COLO668 (cell line): ENCODE measurements around the gene DLK2.
A peak's percentile ranks its signal among the peaks of the same experiment; 100 is the strongest.
"Not testable (repeated sequence)": the region's sequence is repeated elsewhere in the genome, so short reads cannot be mapped to it uniquely, and the experiment has no call there.

Experiments
- DNase-seq: peaks from one replicate; lab custom pipeline; 2025; ENCODE audit not compliant: unreplicated experiment; lab: John Stamatoyannopoulos, UW

The DLK2 gene, protein sequence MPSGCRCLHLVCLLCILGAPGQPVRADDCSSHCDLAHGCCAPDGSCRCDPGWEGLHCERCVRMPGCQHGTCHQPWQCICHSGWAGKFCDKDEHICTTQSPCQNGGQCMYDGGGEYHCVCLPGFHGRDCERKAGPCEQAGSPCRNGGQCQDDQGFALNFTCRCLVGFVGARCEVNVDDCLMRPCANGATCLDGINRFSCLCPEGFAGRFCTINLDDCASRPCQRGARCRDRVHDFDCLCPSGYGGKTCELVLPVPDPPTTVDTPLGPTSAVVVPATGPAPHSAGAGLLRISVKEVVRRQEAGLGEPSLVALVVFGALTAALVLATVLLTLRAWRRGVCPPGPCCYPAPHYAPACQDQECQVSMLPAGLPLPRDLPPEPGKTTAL

DNA sequence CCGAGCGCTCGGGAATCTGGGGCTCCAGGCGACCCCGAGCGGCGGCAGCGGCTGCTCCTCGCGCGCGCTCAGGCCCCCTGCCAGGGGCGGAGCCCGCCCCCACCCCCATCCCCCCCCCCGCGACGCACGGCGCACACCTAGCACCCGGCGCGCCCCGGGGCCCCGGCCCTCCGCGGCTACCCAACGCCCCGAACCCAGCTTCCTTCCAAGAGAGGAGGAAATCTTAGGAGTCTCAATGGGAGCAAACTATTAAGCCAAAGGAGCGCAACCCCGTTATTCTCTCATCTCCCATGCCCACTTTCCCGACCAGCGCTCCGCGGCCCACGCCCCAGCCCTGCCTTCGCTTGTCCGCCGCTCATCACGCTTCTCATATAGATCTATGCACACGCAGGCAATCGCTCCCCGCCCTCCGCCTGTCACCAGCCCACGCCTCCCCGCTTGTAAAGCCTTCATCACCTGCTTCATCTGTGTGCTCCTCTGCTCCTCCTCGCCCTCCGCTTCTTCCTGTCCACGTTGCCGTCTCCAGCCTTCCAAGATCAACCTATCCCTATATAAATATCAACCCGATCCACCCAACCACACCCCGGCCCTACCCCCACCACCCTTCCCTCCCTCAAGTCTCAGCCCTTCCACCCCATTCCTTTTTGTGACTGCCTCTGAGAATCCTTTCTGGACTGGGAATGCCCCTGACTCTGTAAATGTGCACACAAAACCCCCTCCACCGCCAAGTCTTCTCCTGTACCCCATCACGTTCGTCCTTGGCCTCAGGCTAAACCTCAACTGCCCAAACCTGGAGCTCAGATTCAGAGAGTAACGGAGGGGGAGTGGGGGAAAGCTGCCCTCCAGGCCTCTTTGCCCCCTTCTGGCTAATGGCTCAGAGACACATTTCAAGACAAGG lies at the start of gene DLK2:
TSS of gene DLK2 (minus strand) at position 18 of the 898 bp plus-strand sequence. CDS start 723 bp downstream, outside the sequence.
- DNase-seq = peak; percentile 38

DNA sequence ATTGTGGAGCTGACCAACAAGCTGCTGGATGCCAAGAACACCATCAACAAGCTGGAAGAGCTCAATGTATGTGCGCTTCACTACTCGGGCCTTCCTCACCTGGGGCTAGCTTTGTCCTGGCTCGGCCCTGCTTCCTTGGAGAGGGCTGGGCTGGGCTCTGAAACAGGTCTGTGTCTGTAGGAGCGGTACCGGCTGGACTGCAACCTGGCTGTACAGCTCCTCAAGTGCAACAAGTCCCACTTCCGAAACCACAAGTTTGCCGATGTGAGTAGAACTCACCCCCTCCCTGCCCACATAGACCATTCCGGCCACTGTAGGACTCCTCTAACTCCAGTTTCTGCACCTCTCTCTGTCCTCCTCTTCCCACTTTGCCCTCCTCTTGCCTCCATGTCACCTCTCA lies 48.1 kb upstream of the DLK2 start:
- no peak for DNase-seq

DNA sequence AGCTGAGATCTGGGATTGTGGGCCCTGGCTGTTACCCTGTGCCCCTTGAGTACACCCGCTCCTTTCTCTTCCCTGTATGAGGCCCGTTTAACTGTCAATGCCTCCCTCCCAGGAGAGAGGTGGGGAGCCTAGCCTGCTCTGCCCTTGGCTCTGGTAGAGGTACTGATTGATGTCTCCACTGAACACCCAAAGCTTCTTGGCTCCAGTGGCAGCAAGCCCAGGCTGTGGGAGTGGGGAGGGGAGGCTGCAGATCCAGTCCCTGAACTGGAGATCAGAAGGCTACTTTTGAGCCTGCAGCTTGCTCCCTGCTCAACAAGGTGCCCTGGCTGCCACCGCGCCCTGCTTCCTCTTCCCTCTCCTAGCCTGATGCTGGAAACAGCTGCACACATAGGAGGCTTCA lies 47.3 kb upstream of the DLK2 start:
- DNase-seq = no peak

DNA sequence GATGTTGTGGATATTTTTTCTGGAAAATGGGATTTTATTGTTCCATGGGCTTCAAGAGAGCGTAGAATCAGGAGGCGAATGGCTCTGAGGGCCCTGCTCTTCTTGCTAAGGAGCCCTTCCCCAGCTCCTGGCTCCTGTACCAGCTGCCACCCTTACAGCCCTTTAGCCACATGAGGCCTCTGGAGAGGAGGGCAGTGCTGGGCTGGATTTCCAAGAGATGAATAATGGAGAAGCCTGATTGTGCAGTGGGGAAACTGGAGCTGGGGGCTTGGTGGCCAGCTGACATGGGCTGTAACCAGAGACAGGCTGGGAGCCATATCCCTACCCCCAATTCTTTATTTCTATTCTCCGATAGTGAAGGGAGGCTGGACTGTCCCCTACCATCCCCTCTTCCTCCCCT lies 45.6 kb upstream of the DLK2 start:
- no peak for DNase-seq

GRCh38 chr6:43499028-43499815 lies 43.9 kb upstream of the DLK2 start:
- DNase-seq = no peak

DNA sequence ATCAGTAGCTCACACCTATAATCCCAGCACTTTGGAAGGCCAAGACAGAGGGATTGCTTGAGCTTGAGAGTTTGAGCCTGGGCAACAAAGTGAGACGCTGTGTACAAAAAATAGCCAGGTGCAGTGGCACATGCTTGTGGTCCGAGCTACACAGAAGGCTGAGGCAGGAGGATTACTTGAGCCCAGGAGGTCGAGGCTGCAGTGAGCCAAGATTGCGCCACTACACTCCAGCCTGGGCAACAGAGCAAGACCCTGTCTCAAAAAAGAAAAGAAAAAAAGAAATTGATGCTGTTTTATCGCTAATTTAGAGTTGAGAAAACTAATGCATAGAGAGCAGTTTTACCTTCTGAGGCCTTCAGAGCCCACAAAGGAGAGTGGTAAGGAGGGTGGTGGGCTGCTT lies 42.9 kb upstream of the DLK2 start:
- DNase-seq = not testable (repeated sequence)

GRCh38 chr6:43497689-43498088 lies 42.3 kb upstream of the DLK2 start:
- no peak for DNase-seq

DNA sequence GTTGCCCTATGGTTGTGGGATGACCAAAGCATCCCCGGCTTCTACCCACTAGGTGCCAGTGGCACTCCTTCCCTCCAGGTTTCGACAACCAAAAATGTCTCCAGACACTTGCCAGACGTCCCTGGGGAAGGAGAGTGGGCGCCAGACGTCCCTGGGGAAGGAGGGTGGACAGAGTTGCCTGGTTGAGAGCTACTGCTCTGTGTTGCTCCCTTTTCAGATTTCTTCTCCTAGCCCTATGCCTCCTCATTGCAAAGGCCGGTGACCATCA lies 41.7 kb upstream of the DLK2 start:
- DNase-seq = no peak

DNA sequence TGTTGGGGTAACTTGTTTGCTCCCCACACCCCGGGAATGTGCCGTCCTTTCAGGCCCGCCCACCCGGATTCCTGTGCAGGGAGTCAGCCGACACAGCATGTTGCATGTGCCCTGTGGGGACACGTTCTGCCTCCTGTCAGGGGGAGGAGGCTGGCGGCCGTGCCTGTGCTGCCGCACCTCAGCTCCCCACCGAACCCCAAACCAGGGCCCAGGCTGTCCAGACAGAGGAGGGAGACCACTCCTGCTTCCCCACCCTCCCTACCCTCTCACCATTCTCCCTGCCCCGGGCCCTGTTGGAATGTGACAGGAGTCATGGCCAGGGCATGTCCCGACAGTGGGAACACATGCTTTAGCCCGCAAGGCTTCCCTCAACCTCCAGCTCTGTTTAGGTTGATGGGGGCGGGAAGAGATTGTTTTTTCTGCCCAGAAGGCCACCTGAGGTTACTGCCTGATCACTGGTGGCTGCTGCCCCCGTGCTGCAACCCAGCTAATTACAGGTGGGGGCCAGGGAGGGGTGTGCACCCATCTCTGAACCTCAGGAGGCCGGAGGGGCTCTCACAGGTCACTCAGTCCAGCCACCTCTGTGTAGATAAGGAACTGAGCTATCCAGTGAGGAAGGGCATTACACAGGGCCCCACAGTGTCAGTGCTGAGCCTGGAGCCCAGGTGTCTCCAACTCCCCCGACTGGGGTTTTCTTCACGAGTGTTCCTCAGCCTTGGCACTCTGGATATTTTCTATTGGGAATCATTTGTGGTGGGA lies 41.2 kb upstream of the DLK2 start:
- peak; percentile 2 for DNase-seq

DNA sequence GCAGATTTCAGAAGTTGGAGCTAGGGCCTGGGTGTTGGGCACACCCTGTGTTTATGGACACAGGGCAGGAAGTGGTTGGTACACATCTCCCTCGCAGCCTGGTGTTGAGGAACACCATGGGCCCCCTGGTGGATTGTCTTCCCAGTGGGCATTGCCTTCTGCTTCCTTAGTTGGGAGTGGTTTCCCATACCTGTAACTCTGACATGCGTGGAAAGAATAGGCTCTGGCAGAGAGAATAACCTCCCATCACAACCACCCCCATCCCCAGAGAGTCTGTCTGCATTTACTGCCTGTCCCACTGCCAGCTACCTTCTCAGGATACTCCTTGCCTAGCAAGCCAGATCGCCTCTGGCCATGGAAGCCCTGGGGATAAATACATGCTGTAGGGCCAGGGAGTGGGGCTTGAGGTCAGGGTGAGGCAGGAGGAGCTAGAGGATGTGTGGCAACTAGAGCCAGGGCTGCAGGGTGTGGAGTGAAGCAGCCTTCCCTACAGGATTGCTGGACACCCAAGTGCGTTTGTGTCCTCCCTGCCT lies 40.1 kb upstream of the DLK2 start:
- peak; percentile 2 for DNase-seq

- DNase-seq = no peak
These were observed 39.4 kb upstream of the DLK2 start for GRCh38 chr6:43494766-43495165.

- DNase-seq = no peak
These were observed 39.0 kb upstream of the DLK2 start for GRCh38 chr6:43494321-43494720.

DNA sequence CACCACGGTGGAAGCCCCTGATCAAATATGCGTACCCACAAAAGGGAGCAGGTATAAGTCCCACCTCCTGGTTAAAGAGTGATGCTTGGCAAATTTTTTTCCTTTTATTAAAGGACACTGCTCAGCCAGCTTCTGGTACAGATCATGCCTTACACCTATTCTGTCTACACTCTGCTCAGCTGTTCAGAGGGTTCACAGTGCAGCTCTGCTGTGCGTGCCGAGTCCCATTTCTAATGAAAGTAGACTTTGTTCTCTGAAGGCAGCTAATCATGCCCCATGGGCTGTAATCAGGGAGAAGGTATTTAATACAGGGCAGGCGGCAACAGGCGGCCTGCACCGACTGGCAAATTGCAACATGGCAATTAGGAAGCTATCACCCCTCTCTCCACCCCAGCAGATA lies 38.5 kb upstream of the DLK2 start:
- no peak for DNase-seq

DNA sequence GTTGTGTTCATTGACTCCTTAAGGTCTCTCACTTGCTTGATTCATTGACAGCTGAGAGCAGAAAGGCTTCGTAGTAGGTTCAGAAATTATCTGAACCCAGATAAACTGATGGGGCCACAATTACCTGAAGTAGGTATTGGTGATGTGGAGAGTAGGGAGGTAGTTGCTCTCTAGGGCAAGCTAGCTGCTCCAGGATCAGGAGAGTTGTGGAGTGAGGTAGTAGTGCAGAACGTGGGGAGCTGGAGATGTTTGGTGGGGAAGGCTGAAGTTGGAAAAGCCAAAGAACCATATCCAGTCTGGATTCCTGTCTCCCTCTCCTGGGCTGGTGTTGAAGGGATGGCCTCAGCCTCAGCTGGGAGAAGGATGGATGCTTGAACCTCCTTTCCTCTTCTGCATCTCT lies 37.9 kb upstream of the DLK2 start:
- no peak for DNase-seq

- DNase-seq = no peak
These were observed 37.3 kb upstream of the DLK2 start for GRCh38 chr6:43492673-43493072.

DNA sequence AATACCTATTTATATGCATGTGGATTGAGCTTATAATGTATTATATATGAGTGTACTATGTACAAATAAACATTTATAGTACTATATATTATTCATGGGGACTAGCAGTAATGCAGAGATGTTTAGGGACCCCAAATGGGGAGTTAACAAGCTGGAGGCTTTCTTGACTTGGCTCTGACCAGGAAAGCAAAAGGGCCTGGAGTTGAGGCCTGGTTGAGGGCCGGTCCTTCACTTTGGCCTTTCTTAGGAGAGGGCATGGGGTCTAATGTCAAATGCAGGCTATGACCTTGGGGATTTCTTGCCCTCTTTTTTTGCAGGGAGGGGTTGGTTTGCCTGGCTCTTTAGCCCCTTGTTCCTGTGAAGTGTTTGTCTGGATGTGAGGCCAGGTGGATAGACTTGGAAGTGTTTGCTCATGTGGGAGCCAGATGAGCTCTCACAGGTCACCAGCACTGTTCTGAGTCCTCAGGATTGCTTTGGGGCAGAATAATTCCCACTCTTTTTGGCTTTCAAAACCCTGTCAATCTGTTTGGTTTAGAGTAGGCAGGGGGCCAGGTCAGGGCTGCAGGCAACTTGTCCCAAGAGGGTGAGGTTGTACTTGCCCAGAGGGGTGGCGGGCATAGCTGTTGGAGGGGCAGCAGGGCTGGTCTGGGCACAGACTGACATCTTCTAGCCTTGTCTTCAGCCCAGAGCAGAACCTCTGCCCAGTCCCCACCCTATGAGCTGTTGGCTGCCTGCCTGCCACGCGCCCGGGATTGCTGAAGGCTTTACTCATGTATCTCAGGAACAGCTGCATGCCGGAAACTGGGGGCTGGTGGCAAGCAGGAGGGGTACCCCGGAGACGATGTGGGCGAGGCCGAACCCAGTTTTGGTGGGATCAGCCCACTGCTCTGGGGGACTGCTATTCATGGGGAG lies 36.7 kb upstream of the DLK2 start:
- DNase-seq = no peak

DNA sequence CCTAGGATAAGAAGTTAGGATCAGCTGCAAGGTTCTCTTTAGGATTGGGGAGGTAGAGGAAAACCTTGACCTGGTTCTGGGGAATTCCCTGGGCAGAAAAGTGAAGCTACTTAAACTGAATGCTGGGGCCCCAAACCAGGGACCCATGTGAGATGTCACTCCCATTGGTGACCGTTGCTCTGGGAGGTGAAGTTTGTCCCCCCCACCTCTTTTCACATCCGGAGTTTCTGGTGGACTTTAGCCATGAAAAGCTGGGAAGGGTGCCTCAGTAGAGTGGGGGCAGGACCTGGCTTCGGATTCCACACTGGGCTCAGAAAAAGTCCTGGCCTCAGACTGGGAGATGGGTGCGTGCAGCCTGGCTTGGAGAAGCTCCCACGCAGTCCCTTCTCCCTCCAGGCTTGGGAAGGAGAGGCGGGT lies 35.2 kb upstream of the DLK2 start:
- no peak for DNase-seq

DNA sequence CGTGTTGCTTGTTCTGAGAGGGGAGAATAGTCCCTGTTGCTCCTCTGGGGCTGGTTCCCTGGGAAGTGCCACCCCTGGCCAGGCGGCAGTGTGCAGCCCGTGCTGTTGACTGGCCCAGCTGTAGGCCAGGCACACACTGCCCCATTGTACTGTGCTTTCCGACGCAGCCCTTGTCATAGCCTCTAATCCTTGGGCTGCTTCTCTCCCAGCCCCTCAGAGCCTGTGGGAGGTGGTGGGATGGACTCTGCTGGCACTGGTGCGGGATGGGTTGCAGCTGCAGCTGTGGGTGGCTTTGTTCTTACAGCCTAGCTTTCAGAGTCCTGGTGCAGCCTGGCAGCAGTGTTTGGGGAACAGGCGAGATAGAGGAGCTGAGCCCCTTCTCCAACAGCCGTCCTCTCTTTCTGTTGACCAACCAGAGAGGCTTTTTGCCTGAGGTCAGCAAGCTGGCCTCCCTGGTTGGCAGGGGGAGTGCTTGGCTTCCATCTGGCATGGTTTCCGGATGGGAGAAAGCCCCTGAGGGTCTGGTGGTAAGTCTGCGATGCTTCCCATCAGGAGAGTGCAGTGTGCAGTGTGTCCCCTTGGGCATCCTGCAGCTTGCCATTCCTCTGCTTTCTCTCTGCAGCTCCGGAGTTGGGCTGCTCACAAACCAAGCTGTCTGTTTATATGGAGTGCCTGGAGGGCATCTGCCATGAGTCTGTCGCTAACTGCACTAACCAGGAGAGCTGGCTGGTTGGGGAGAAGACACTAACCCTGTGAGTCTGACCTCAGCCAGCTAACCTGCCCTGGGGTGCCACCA lies 34.1 kb upstream of the DLK2 start:
- no peak for DNase-seq
